ENCODE data around the gene GYG1. TPM values are rescaled to one million over a fixed set of nuclear protein-coding genes. Genes with fewer than 3 reads are reported as not detected.

Gene GYG1
- total and polyA plus RNA-seq, 2 donors (not counting 1 experiment from before 2014, with no cell fraction given): 10.8 to 20.4 TPM

GRCh38 chr3:148992635-148993255, 1.4 kb downstream of the GYG1 start:
- Histone ChIP-seq H3K27ac (ENCODE audit: low read length in 2 of 2) (no peak overlapping the region), H2AFZ (ENCODE audit: insufficient read depth, low read depth, low read length, poor library complexity, severe bottlenecking) (peak overlapping the region; percentile 96), H3K4me1 (ENCODE audit: control insufficient read depth in 2 of 2, insufficient read depth in 2 of 2, low read length in 2 of 2) (peaks cover 14 to 19% of the 10 kb centered on the region in 2 donors), H3K36me3 (replicated peaks in 1 of 2; ENCODE audit: control extremely low read depth in 1 of 2, control insufficient read depth in 1 of 2, extremely low read depth in 1 of 2, insufficient read depth in 2 of 2, low read length in 1 of 2) (peaks cover 0 to 13% of the 10 kb centered on the region in 2 experiments), H3K9ac (ENCODE audit: low read length) (peak overlapping the region; percentile 81), H3K4me3 (ENCODE audit: control extremely low read depth in 1 of 5, extremely low read depth in 1 of 5, insufficient read depth in 1 of 5, low read depth in 2 of 5, low read length in 4 of 5) (peak overlapping the region in 2 of 5 experiments; percentile 60 to 87), H3K9me3 (ENCODE audit: control extremely low read depth in 1 of 3, control insufficient read depth in 2 of 3, insufficient read depth in 1 of 3, low read length in 2 of 3) (no peaks in the 10 kb centered on the region), H3K27me3 (replicated peaks in 1 of 4; ENCODE audit: control extremely low read depth in 1 of 4, control insufficient read depth in 3 of 4, insufficient read depth in 4 of 4, low read length in 3 of 4) (no peaks in the 10 kb centered on the region), H3K4me2 (replicated peaks; ENCODE audit: low read depth, low read length, poor library complexity, severe bottlenecking) (peak overlapping the region; percentile 94), H3K79me2 (ENCODE audit: control insufficient read depth, insufficient read depth, low read length) (no peaks in the 10 kb centered on the region), H4K20me1 (ENCODE audit: control insufficient read depth, insufficient read depth, low read length, poor library complexity, severe bottlenecking) (peaks cover 6% of the 10 kb centered on the region)
- ChIA-PET POLR2A (no interaction called here), CTCF (interaction anchor here (1.0 to 1.4 kb wide), 2 partner anchors 94 to 127 kb away, joined by 3 read pairs; no protein-coding TSS in a partner anchor)
- Mint-ChIP-seq H3K4me1 (peaks cover 15% of the 10 kb centered on the region), H3K27ac (peak overlapping the region; percentile 76), H3K9me3 (ENCODE audit: insufficient read depth) (no peaks in the 10 kb centered on the region), H3K4me3 (peak overlapping the region; percentile 84), H3K27me3 (no peaks in the 10 kb centered on the region)
- intact Hi-C loops (cut with micrococcal nuclease): loop anchor here (5.0 to 10.0 kb wide), 2 partner anchors 135 to 822 kb away; partner anchors contain the start of genes HPS3 and RNF13
- ATAC-seq (ENCODE audit: low read depth): no peak
- no peak for TF ChIP-seq EZH2 (IDR thresholded peaks at IDR 0.05; ENCODE audit: borderline replicate concordance, insufficient read depth, low read depth, low read length, poor library complexity, severe bottlenecking)
- TF ChIP-seq CTCF (IDR thresholded peaks at IDR 0.05): no peak
- 92% methylated on average over 4 of the region's 10 CpGs for WGBS (ENCODE audit: insufficient coverage)
- no peak for DNase-seq

- no peaks in the 10 kb centered on the region for H3K79me2 ChIP-seq (ENCODE audit: control insufficient read depth, insufficient read depth, low read length)
- H4K20me1 ChIP-seq (ENCODE audit: control insufficient read depth, insufficient read depth, low read length, poor library complexity, severe bottlenecking): peaks cover 6% of the 10 kb centered on the region
- no peak overlapping the region for H3K9ac ChIP-seq (ENCODE audit: low read length)
- CTCF ChIA-PET: no interaction called here
- Mint-ChIP-seq H3K27me3 (no peaks in the 10 kb centered on the region), H3K9me3 (ENCODE audit: insufficient read depth) (no peaks in the 10 kb centered on the region), H3K27ac (no peak overlapping the region), H3K4me1 (peaks cover 2% of the 10 kb centered on the region), H3K4me3 (no peak overlapping the region)
- peaks cover 1 to 18% of the 10 kb centered on the region in 2 experiments for H3K36me3 ChIP-seq (replicated peaks in 1 of 2; ENCODE audit: control extremely low read depth in 1 of 2, control insufficient read depth in 1 of 2, extremely low read depth in 1 of 2, insufficient read depth in 2 of 2, low read length in 1 of 2)
- peaks cover 0 to 2% of the 10 kb centered on the region in 2 donors for H3K4me1 ChIP-seq (ENCODE audit: control insufficient read depth in 2 of 2, insufficient read depth in 2 of 2, low read length in 2 of 2)
- H3K27me3 ChIP-seq (replicated peaks in 1 of 4; ENCODE audit: control extremely low read depth in 1 of 4, control insufficient read depth in 3 of 4, insufficient read depth in 4 of 4, low read length in 3 of 4): no peaks in the 10 kb centered on the region
- H3K4me2 ChIP-seq (replicated peaks; ENCODE audit: low read depth, low read length, poor library complexity, severe bottlenecking): no peak overlapping the region
- H3K9me3 ChIP-seq (ENCODE audit: control extremely low read depth in 1 of 3, control insufficient read depth in 2 of 3, insufficient read depth in 1 of 3, low read length in 2 of 3): no peaks in the 10 kb centered on the region
- POLR2A ChIA-PET: no interaction called here
- no peak overlapping the region for H2AFZ ChIP-seq (ENCODE audit: insufficient read depth, low read depth, low read length, poor library complexity, severe bottlenecking)
- DNase-seq: no peak
- intact Hi-C loops (cut with micrococcal nuclease): loop anchor here (10.0 kb wide), 1 partner anchor 817 kb away; the partner anchor contains the start of gene RNF13
- H3K4me3 ChIP-seq (ENCODE audit: control extremely low read depth in 1 of 5, extremely low read depth in 1 of 5, insufficient read depth in 1 of 5, low read depth in 2 of 5, low read length in 4 of 5): no peak overlapping the region
- ATAC-seq (ENCODE audit: low read depth): no peak
- no peak for TF ChIP-seq CTCF (IDR thresholded peaks at IDR 0.05)
- WGBS (ENCODE audit: insufficient coverage): no CpG with 5 or more reads among the region's 1 CpG
- H3K27ac ChIP-seq (ENCODE audit: low read length in 2 of 2): no peak overlapping the region
Measured at GRCh38 chr3:148997623-148998022, 6.3 kb downstream of the GYG1 start.
